Tibial nerve (tissue), 4 donors: Measurements from ENCODE around the gene CCNG1.

Experiments used
- EP300 ChIP-seq, 2 donors: sonication (generic); formaldehyde crosslinking; IDR thresholded peaks; one replicate each; pipeline ENCODE4 v1.6.1; 2017; ENCODE audit warnings: antibody characterized with exemption in 2 of 2, mild to moderate bottlenecking in 1 of 2
- POLR2A ChIP-seq, 2 donors: fragments of 450-650 bp; IDR thresholded peaks; one replicate each; pipeline ENCODE4 v1.6.1; 2017; ENCODE audit warnings: antibody characterized with exemption in 2 of 2, mild to moderate bottlenecking in 2 of 2, moderate library complexity in 2 of 2
- TF ChIP-seq, protein P1 (sequence below), 5 experiments: fragments of 200-600 bp in 3 of 5; fragments of 450-650 bp in 2 of 5; sonication (generic) in 3 of 5; IDR thresholded peaks; one replicate each; pipeline ENCODE4 v1.5.1; 2016 to 2019; ENCODE audit warnings: antibody characterized with exemption in 5 of 5, mild to moderate bottlenecking in 3 of 5, moderate library complexity in 2 of 5

DNA sequence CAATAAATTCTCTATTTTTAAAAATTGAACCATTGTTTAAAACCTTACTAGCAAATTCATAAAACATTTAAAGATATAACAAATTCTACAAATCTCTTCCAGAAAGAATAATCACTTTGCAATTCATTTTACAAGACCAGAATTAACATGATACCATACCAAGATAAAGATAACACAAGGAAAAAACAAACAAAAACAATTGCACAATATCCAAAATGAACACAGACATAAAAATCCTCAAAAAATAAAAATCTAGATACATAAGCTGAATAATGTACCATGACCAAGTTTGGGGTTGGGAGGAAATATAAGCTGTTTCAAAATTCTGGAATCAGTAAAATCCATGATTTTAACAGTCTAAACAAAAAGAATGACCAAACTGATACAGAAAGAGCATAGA, 11.1 kb downstream of the CCNG1 start:
- TF ChIP-seq POLR2A (IDR thresholded peaks at IDR 0.05) (no peak), EP300 (IDR thresholded peaks at IDR 0.05) (no peak)
- TF ChIP-seq, protein P1, sequence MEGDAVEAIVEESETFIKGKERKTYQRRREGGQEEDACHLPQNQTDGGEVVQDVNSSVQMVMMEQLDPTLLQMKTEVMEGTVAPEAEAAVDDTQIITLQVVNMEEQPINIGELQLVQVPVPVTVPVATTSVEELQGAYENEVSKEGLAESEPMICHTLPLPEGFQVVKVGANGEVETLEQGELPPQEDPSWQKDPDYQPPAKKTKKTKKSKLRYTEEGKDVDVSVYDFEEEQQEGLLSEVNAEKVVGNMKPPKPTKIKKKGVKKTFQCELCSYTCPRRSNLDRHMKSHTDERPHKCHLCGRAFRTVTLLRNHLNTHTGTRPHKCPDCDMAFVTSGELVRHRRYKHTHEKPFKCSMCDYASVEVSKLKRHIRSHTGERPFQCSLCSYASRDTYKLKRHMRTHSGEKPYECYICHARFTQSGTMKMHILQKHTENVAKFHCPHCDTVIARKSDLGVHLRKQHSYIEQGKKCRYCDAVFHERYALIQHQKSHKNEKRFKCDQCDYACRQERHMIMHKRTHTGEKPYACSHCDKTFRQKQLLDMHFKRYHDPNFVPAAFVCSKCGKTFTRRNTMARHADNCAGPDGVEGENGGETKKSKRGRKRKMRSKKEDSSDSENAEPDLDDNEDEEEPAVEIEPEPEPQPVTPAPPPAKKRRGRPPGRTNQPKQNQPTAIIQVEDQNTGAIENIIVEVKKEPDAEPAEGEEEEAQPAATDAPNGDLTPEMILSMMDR (IDR thresholded peaks at IDR 0.05), result no peak
